Stomach (tissue), 9 donors: ENCODE data around the gene B4GALT3. TPM values are rescaled to one million over a fixed set of nuclear protein-coding genes. Genes with fewer than 3 reads are reported as not detected.

Experiments
- DNase-seq, 2 donors: peaks; one replicate each; pipeline versions ENCODE4 v3.0.0 to v3.0.0-alpha.2; 2013 to 2019
- H3K27ac ChIP-seq, 5 donors: fragments of 200-600 bp in 4 of 5; sonication (generic) in 4 of 5; one replicate each; pipeline ENCODE4 v1.5.1; 2013 to 2019; ENCODE audit warnings: mild to moderate bottlenecking in 1 of 5, moderate library complexity in 1 of 5
- H3K27me3 ChIP-seq, 3 donors: fragments of 200-600 bp; sonication (generic); one replicate each; pipeline ENCODE4 v1.5.1; 2017 to 2019; ENCODE audit warnings: mixed run types in 1 of 3
- H3K36me3 ChIP-seq, 4 donors: fragments of 200-600 bp; sonication (generic); 1 replicate in 3 of 4; 2 replicates in 1 of 4; pipeline ENCODE4 v1.5.1; 2016 to 2019
- H3K4me1 ChIP-seq, 4 donors: fragments of 200-600 bp; sonication (generic); one replicate each; pipeline ENCODE4 v1.5.1; 2016 to 2019
- H3K4me3 ChIP-seq, 4 donors: fragments of 200-600 bp; sonication (generic) in 3 of 4; one replicate each; pipeline ENCODE4 v1.5.1; 2016 to 2019; ENCODE audit warnings: mild to moderate bottlenecking in 1 of 4
- H3K9me3 ChIP-seq, 4 donors: fragments of 200-600 bp; sonication (generic); one replicate each; pipeline ENCODE4 v1.5.1; 2016 to 2019
- CTCF ChIP-seq, 7 experiments: fragments of 450-650 bp in 4 of 7; fragments of 200-600 bp in 3 of 7; sonication (generic) in 3 of 7; IDR thresholded peaks; one replicate each; pipeline ENCODE4 v1.5.1; 2016 to 2019; ENCODE audit warnings: antibody characterized with exemption in 7 of 7, control low read depth in 2 of 7, mild to moderate bottlenecking in 1 of 7
- EP300 ChIP-seq: sonication (generic); formaldehyde crosslinking; IDR thresholded peaks from one replicate; pipeline ENCODE4 v1.6.1; 2017; ENCODE audit warnings: antibody characterized with exemption
- POLR2A ChIP-seq, 4 donors: fragments of 450-650 bp; IDR thresholded peaks; one replicate each; pipeline ENCODE4 v1.6.1; 2016; ENCODE audit warnings: antibody characterized with exemption in 4 of 4, control low read depth in 2 of 4, mild to moderate bottlenecking in 1 of 4, moderate library complexity in 1 of 4
- POLR2AphosphoS5 ChIP-seq, 3 donors: sonication (generic); formaldehyde crosslinking; IDR thresholded peaks; one replicate each; pipeline ENCODE4 v1.6.1; 2016; ENCODE audit warnings: antibody characterized with exemption in 3 of 3
- WGBS, 5 donors: extraction: QIAGEN DNeasy Blood & Tissue Kit in 3 of 5; methylation state at CpG; one replicate each; pipeline versions ENCODE4 v1.1.5 to v1.1.7; 2013 to 2018; 5-methylcytosine and 5-hydroxymethylcytosine counted together
- intact Hi-C: fragments of 100-400 bp; cut with DNase I; formaldehyde crosslinking; loops from one replicate; pipeline ENCODE4 v1.15.1; 2023; ENCODE audit warnings: low total_unique reads
- polyA plus RNA-seq, 3 donors: library from polyadenylated mRNA; stranded (reverse); fragments of 200-250 nt; gene quantifications; one replicate each; pipeline ENCODE4 v1.2.3, GENCODE V29; 2013
- total RNA-seq, 5 donors: library from RNA; depleted of rRNA; stranded (reverse); fragments of >200 nt; gene quantifications; one replicate each; pipeline versions ENCODE4 v1.1.0 to v1.2.3, GENCODE V29; 2014 to 2016
- donor health status: healthy with polysubstance abuse.
- donor health status: Bipolar disorder and iron deficiency.
- donor health status: healthy.

The B4GALT3 gene
- total and polyA plus RNA-seq, 8 donors = 12.2 to 25.8 (median 17.5) TPM

- H3K36me3 ChIP-seq = peaks cover 18 to 34% (median 25%) of the 10 kb centered on the region in 4 donors
- H3K9me3 ChIP-seq = no peaks in the 10 kb centered on the region
- DNase-seq = no peak
- no peak for TF ChIP-seq CTCF (IDR thresholded peaks at IDR 0.05)
- TF ChIP-seq EP300 = no peak
- no peak for TF ChIP-seq POLR2A (IDR thresholded peaks at IDR 0.05)
- no peak for TF ChIP-seq POLR2AphosphoS5 (IDR thresholded peaks at IDR 0.05)
- WGBS, 5 donors = 71 to 75% (median 73%) methylated on average over 5 to 6 of the region's 6 CpGs
- H3K27ac ChIP-seq = peak overlapping the region in 4 of 5 donors; percentile 60 to 87 (median 80)
- intact Hi-C loops = no loop called here
- no peaks in the 10 kb centered on the region for H3K27me3 ChIP-seq
- H3K4me3 ChIP-seq = peak overlapping the region in 1 of 4 donors; percentile 32
- peaks cover 0 to 10% (median 0%) of the 10 kb centered on the region in 4 donors for H3K4me1 ChIP-seq
Observed at GRCh38 chr1:161217831-161218230, 40.5 kb upstream of the B4GALT3 start.

GRCh38 chr1:161216945-161217712, 39.8 kb upstream of the B4GALT3 start:
- peaks cover 25 to 41% (median 32%) of the 10 kb centered on the region in 4 donors for H3K36me3 ChIP-seq
- WGBS, 5 donors = 39 to 63% (median 44%) methylated on average over 7 of the region's 7 CpGs
- H3K9me3 ChIP-seq = no peaks in the 10 kb centered on the region
- H3K4me3 ChIP-seq = peak overlapping the region in 3 of 4 donors; percentile 26 to 32 (median 31)
- intact Hi-C loops = no loop called here
- peak overlapping the region; percentile 55 to 87 (median 77) for H3K27ac ChIP-seq
- DNase-seq = no peak
- no peaks in the 10 kb centered on the region for H3K27me3 ChIP-seq
- TF ChIP-seq POLR2A (IDR thresholded peaks at IDR 0.05) (no peak), CTCF (IDR thresholded peaks at IDR 0.05) (no peak), EP300 (no peak), POLR2AphosphoS5 (IDR thresholded peaks at IDR 0.05) (peak in 2 of 3 donors; percentile 49 to 57)
- H3K4me1 ChIP-seq = peaks cover 0 to 10% (median 0%) of the 10 kb centered on the region in 4 donors

GRCh38 chr1:161215076-161215475, 37.8 kb upstream of the B4GALT3 start, which contains the start of gene FCER1G:
FCER1G (plus strand) TSS chr1:161215295; CDS start chr1:161215322, 27 bp downstream.
- intact Hi-C loops = no loop called here
- peak within 1 kb of the TSS in 4 of 5 donors; percentile 60 to 87 (median 80) for H3K27ac ChIP-seq
- no peaks in the 10 kb centered on the region for H3K27me3 ChIP-seq
- H3K4me1 ChIP-seq = peaks cover 0 to 16% (median 1%) of the 10 kb centered on the region in 4 donors
- H3K4me3 ChIP-seq = peak within 1 kb of the TSS; percentile 6 to 32 (median 28)
- TF ChIP-seq POLR2A (IDR thresholded peaks at IDR 0.05) = no peak
- TF ChIP-seq EP300 = no peak
- no peak for TF ChIP-seq CTCF (IDR thresholded peaks at IDR 0.05)
- TF ChIP-seq POLR2AphosphoS5 (IDR thresholded peaks at IDR 0.05) = peak in 2 of 3 donors; percentile 34 to 59
- WGBS, 5 donors = 71 to 77% (median 74%) methylated on average over 8 to 10 of the region's 10 CpGs
- H3K36me3 ChIP-seq = peaks cover 46 to 61% (median 53%) of the 10 kb centered on the region in 4 donors
- no peaks in the 10 kb centered on the region for H3K9me3 ChIP-seq
- no peak for DNase-seq

GRCh38 chr1:161214369-161214768, 37.1 kb upstream of the B4GALT3 start:
- Histone ChIP-seq H3K4me1 (peaks cover 0 to 23% (median 5%) of the 10 kb centered on the region in 4 donors), H3K9me3 (no peaks in the 10 kb centered on the region), H3K4me3 (peak overlapping the region in 1 of 4 donors; percentile 30), H3K36me3 (peaks cover 52 to 69% (median 60%) of the 10 kb centered on the region in 4 donors), H3K27me3 (no peaks in the 10 kb centered on the region), H3K27ac (peak overlapping the region in 4 of 5 donors; percentile 60 to 87 (median 80))
- DNase-seq = no peak
- TF ChIP-seq EP300 (no peak), CTCF (IDR thresholded peaks at IDR 0.05) (no peak), POLR2A (IDR thresholded peaks at IDR 0.05) (no peak), POLR2AphosphoS5 (IDR thresholded peaks at IDR 0.05) (no peak)
- WGBS, 5 donors = 78 to 94% (median 92%) methylated on average over 9 of the region's 9 CpGs
- intact Hi-C loops = no loop called here
